HG03135 (cell line): ENCODE results near the gene MYO9A.
A peak's percentile ranks its signal among the peaks of the same experiment; 100 is the strongest.
"Not testable (repeated sequence)": the region's sequence is repeated elsewhere in the genome, so short reads cannot be mapped to it uniquely, and the experiment has no call there.

Experiments used
- ATAC-seq: cut with Tn5 transposase; IDR thresholded peaks from one replicate; pipeline ENCODE4 v1.9.1; 2021; ENCODE audit warnings: mild to moderate bottlenecking, moderate library complexity; ENCODE audit not compliant: unreplicated experiment

The MYO9A gene

DNA sequence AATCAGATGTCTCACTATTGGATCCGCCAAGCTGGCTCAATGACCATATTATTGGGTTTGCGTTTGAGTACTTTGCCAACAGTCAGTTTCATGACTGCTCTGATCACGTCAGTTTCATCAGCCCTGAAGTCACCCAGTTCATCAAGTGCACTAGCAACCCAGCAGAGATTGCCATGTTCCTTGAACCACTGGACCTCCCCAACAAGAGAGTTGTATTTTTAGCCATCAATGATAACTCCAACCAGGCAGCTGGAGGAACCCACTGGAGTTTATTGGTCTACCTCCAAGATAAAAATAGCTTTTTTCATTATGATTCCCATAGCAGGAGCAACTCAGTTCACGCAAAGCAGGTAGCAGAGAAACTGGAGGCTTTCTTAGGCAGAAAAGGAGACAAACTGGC lies 21.7 kb upstream of the MYO9A start:
- no peak for ATAC-seq

DNA sequence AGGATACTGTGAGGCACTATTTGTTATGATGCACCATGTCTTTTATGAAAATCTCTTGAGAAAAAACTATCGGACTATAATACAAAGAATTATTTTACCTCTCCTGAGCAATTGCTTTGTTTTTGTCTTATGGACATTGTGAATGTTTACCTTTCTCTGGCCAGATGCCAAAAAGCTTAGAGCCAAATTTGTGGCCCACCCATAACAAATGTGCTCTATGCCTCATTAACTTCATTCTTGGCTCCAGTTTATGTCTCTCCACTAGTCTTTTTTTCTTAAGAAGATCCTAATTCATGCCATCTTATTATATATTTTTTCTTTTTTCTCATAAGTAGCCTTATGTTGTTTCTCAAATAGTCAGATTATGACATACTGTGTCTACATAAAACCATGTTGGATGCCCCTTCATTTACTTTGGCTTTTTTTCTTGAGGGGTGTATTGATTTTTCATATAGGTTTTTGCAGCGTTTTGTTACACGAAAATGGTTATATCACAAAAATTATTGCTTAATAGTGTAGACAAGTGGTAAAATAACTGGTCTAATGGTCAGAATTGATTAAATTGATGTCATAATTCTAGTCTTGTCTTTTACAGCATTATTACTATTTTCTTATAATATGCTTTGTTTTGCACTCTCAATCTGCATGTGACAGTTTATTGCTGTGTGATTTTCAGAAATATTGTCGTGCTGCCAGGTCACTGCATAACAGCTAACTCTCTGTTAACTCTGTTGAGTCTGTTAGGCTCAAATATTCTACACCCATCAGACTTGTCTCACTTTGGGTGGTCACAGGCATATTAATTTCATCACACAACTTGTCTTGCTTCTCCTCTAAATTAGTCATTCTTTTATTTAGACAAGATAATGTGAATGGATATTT lies 18.5 kb upstream of the MYO9A start:
- ATAC-seq, result no peak

DNA sequence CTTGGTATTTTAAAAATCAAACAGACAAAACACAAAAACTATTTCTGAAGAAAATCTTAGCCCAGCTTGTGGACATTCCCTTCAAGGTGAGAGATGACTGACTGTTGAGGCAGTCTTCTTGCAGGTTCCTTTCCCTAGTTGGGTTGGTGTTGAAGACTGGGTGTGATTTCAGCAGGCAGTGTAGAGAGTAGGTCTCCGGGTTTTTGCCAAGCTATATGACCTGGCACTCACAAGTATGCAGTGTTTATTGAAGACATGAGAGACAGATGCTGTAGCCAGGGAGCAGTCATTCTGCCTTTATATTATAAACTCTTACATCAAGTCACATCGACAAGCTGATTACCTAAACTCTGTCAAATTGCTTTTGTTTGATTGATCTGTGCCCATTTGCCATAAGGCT lies 17.8 kb upstream of the MYO9A start:
- ATAC-seq, result no peak

DNA sequence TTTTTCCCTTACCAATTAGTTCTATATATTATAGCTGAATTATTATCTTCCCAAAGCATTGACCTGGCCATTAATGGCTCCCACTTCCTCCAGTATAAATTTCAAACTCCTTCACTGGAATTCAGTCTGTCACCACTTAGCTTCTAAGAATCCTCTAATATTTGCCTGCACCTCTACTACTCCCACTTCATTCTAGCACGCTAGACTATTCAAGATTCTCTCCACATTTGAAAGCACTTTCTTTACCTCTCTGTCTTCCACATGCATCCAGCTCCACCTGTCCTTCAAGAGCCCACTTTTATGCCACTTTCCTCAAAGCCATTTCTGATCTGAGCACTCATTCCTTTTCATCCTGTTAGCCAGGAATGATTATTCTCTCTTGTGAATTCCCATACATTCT lies 15.3 kb upstream of the MYO9A start:
- ATAC-seq, result no peak

DNA sequence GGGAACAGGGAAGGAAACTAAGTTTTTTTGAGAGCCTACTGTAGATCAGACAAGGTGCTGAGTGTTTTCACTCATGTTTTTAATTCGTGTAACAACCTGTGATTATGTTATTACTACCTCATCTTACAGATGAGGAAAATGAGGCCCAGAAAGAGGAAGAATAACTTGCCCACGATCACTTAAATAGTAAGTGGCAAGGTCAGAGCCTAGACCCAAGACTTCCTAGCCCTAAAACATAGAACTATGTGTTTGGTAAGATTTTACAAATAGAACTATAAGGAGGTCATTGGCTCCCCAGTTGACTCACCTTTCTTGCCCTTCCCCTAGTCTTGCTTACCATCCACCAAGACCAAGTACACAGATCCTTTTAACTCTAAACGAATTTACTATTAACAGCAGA lies 14.0 kb upstream of the MYO9A start:
- ATAC-seq, result no peak

DNA sequence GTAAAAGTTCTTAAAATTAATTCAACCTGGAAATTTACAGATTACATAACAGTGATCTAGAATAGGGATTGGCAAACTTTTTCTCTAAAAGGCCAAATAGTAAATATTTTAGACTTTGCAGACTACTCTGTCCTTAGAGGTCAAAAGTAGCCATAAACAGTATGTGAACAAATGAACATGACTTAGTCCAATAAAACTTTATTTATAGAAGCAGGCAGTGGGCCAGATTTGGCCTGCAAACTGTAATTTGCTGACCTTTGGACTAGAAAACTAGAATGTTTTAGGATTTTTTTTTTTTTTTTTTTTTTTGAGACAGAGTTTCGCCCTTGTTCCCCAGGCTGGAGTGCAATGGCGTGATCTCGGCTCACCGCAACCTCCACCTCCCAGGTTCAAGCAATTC lies 12.3 kb upstream of the MYO9A start:
- ATAC-seq, result no peak

DNA sequence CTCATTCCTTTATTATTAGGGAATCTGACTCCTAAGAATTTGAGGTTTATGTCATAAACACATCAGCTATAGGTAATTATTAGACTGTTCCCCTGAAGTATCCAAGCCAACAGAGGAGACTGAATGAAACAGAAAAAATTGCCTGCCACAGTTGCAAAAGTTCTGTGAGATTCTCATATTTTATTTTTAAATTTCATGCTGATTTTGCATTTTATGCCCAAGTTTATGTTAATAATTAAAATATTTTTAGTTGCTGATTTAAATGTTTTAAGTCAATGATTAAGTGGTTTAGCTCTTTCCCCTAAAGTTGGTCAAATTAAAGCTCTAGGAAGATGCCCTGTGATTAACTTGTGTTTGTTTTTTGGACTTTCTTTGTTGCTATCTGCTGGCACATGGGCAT lies 10.4 kb upstream of the MYO9A start:
- no peak for ATAC-seq

DNA sequence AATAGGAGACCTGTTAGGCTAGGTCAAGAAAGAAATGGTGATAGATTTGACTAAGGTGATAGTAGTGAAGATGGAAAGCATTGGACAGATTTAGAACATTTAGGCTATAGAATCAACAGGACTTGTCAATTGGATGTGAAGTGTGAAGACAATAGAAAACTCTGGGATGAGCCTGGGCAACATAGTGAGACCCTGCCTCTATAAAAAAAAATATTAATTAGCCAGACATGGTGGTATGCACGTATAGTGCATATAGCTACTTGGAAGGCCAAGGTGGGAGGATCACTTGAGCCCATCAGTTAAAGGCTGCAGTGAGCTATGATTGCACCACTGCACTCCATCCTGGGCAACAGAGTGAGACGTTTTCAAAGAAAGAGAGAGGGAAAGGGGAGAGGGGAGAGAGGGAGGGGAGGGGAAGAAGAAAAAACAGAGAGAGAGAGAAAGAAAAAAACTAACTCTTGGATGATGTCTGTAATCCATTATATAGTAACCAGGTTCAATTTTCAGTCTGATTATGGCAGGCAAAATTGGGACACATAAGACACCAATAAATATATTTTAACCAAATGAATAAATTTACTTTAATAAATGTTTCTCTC lies 9.9 kb upstream of the MYO9A start:
- no peak for ATAC-seq

DNA sequence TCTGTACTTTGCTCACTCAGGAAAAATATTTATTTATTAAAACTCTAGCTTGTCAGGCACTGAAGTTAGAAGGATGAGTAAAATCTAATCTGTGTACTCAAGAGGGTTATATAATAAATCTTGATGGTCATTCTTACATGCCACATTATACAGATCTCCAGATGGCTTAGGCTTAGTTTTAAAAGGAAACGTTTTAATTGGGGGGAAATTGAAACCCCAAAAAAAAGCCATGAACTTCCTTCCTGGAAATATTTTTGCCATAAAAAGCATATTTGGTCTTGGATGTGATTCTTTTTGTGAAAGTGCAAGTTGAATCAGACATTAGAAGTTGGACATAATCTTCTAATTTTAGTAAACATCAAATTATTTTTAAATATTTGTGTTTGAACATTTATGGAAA lies 6.3 kb upstream of the MYO9A start:
- ATAC-seq, result no peak

DNA sequence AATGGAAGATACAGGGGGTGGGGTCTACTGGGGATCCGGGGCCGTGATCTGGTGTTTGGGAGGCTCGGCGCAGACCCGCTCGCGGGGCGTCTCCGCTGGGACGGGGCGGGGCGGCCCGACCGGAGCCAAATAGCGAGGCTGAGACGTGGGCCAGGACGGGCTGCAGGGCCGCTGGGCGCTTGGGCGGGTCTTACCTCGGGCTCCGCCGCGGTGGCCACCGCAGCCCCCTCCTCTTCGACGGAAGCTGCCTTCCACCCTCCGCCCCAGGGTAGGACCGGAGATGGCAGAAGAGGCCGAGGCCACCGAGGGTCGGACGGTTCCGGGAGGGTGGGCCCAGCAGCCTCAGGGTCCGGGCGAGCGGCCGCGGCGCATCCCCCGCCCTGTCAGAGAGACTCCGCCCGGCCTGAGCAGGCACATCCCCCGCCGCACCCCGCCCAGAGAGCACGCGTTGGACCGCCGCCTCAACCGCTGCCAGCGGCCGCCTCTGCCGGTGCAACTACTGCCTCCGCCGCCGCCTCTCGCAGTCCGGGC lies 399 bp downstream of the MYO9A start:
- ATAC-seq, result peak; percentile 58

DNA sequence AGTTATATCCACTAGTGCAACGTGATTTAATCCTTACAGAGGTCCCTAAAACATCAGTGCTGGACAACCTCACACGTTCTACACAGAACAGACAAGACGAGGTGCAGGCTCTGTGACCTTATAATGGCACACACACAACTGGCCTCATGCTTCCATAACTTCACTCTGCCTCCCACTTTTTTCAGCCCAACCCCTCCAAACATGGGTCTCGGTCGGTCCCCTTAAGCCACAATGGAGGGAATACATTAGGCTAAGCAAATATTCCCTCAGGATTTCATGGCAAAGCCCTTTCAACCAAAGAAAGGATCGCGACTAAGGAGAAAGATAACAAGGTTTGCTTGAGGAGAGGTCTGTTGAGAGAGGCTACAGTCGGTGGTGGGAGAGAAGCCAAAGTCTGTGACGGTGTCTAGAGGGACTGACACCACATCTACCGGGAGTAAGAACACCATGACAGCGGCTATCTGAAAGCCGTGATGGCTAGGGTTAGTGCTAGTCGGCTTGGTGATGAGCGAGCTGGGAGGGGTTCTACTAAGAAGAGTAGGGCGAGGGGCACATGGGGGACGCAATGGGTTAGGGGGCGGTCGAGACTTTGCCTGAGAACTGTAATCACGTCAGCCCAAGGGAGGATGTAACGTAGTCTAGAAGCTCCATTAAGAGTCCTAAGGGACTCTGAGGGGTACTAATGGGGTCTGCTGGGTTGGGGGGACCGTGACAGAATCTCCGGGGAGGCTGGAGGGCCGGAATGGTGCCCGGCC lies 1.0 kb downstream of the MYO9A start:
- ATAC-seq, result peak; percentile 5

DNA sequence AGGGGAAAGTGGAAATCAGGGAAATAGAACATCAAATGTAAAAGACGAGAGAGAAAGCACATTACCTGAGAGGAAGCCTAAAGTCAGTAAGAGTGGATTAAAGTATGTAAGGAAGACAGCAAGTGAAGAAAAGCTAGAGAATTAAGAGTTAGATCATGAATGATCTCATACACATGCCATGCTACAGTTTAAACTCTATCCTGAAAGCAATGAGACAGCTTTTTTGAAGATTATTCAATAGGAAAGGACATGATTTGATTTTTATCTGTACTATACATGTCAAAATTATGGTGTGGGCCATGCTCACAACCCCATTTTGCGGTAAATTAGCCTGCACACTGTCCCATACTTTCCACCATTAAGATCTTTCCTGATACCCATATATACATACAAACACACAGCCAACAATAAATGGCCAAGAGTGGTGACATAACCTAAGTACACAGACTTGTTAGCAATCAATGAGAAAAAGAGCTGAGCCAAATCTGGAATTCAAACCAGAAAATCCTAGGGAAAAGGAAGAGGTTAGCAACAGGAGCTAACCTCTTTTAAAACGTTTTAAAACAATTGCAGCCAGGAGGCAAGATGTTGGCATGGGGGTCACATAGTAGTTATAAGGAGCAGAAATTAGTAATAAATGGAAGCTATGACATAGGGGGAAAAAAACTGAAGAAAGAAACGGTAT lies 4.5 kb downstream of the MYO9A start:
- no peak for ATAC-seq

DNA sequence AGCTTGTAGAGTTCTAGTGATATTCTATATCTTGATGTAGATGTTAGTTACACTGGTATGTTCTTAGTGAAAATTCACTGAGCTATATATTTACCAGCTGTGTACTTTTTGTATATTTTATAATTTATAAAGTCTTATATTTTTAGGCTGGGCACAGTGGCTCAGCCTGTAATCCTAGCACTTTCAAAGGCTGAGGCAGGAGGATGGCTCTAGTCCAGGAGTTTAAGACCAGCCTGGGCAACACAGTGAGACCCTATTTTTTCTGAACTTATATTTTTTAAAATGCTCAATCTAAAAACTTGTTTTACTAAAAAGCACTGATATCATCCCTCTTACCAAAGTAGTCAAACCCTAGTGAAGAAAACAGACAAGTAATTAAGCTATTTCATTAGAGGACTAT lies 5.1 kb downstream of the MYO9A start:
- no peak for ATAC-seq

DNA sequence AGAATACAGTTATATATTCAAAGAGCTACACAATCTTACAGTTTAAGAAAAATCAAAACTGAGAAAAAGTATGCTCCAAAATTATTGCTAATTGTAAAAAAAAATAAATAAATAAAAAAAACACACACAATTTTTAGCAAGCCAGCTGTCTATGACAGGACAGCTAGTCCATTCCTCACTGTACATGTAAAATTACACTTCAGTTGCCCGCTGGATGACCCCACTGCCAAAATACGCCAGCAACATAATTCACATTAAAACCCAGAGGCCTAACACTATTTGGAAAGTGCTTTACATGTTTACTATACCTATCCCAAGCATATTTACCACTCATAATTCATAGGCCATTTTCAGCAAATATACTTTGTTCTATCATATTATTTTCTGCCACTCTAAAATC lies 5.8 kb downstream of the MYO9A start:
- no peak for ATAC-seq

DNA sequence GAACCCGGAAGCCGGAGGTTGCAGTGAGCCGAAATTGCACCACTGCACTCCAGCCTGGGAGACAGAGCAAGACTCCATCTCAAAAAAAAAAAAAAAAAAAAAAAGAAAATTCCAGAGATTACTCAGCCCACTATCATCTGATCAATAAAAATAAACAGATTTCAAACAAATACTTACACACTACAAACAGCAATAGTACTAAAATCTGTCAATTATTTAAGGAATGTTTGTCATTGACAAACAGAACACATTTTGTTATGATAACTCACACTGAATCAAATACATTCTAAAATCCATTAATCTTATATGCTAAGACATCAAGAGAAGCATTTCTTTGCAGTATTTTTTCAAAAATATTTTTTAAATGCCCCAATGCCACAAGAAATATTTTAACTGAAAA lies 7.6 kb downstream of the MYO9A start:
- ATAC-seq, result no peak

DNA sequence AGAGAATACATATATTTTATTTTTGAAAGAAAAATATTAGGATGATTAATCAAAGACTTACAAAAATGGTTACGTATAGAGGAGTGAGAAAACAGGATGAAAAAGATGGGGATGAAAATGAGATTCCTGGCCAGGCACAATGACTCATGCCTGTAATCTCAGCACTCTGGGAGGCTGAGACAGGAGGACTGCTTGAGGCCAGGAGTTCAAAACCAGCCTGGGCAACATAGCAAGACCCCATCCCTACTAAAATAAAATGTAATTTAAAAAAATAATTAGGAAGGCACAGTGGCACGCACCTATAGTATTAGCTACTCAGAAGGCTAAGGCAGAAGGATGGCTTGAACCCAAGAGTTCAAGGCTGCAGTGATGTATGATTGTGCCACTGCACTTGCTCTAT lies 11.9 kb downstream of the MYO9A start:
- no peak for ATAC-seq

DNA sequence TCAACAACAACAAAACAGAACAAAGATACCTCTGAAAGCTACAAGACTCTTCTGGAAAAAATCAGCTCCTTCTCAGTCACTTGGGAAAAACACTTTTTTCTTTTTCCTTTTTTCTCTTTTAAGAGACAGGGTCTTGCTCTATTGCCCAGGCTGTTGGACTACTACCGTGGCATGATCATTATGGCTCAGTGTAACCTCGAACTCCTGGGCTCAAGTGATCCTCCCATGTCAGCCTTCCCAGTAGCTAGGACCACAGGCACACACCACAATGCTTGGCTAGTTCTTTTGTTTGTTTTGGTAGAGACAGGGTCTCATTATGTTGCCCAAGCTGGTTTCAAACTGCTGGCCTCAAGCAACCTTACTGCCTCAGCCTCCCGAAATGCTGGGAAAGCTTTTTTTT lies 12.8 kb downstream of the MYO9A start:
- ATAC-seq, result no peak

DNA sequence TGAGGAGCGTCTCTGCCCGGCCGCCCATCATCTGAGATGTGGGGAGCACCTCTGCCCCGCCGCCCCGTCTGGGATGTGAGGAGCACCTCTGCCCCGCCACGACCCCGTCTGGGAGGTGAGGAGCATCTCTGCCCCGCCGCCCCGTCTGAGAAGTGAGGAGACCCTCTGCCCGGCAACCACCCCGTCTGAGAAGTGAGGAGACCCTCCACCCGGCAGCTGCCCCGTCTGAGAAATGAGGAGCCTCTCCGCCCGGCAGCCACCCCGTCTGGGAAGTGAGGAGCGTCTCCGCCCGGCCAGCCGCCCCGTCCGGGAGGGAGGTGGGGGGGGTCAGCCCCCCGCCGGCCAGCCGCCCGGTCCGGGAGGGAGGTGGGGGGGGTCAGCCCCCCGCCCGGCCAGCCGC lies 17.4 kb downstream of the MYO9A start:
- not testable (repeated sequence) for ATAC-seq

DNA sequence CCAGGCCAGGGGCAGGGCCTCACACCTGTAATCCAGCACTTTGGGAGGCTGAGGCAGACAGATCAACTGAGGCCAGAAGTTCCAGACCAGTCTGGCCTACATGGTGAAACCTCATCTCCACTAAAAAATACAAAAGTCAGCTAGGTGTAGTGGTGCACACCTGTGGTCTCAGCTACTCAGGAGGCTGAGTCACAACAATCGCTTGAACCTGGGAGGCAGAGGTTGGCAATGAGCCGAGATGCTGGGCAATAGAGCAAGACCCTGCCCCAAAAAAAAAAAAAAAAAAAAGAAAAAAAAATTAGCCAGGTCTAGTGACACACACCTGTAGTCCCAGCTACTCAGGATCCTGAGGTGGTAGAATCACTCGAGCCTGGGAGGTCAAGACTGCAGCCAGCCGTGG lies 18.8 kb downstream of the MYO9A start:
- ATAC-seq, result no peak

DNA sequence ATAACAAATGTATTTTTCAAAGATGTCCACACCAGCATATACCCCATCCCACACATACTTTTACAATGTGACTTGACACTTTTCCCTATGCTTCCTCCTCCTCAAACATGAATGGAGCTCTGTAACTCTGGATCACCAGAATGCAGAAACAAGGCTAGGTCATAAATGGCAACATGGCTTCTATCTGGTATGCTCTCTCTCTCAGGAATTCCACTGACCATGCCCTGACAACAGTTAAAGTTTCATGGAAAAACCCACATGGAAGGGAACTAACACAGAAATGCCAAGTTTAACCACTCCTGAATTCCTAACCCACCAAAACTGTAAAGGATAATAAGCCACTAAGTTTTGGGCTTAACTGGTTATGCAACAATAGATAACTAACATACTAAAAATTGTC lies 19.9 kb downstream of the MYO9A start:
- ATAC-seq, result no peak

DNA sequence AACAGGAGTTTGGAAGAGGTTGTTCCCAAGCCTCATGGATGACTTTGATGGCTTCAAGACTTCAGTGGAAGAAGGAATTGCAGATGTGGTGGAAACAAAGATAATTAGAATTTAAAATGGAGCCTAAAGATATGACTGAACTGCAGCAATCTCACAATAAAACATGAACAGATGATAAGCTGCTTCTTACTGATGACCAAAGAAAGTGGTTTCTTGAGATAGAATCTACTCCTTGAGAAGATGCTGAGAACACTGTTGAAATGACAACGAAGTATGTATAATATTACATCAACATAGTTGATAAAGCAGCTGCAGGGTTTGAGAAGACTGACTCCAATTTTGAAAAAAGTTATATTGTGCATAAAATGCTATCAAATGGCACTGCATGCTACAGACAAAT lies 21.2 kb downstream of the MYO9A start:
- ATAC-seq, result no peak
